Forelimb muscle (tissue), 1 donor: Measurements from ENCODE around the gene CLEC19A. TPM values are rescaled to one million over a fixed set of nuclear protein-coding genes. Genes with fewer than 3 reads are reported as not detected.
"Not testable (repeated sequence)": the region's sequence is repeated elsewhere in the genome, so short reads cannot be mapped to it uniquely, and the experiment has no call there.

Source experiments
- DNase-seq: peaks from one replicate; pipeline ENCODE4 v3.0.0-alpha.2; 2013; ENCODE audit warnings: low read depth
- polyA plus RNA-seq: library from polyadenylated mRNA; unstranded; fragments of 120-200 nt; gene quantifications from one replicate; pipeline ENCODE4 v1.2.1, GENCODE V29; 2013; ENCODE audit not compliant: insufficient read length

CLEC19A gene
- polyA plus RNA-seq, 1 donor = 0.16 TPM

GRCh38 chr16:19286827-19287226, 1.3 kb downstream of the CLEC19A start:
- no peak for DNase-seq

DNA sequence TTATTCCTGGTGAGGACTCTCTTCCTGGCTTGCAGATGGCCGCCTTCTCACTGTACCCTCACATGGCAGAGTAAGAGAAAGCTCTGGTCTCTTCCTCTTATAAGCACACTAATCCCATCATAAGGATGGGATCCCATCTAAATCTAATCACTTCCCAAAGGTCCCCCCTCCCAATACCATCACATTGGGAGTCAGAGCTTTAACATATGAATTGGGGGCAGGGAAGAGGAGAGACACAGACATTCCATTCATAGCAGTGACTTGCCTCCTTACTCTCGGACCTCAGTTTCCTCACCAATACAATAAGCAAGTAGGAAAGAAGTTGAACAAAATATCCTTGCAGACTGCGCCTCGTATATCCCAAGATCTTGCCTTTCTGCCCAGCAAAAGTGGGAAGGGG, 1.7 kb downstream of the CLEC19A start:
- no peak for DNase-seq

- no peak for DNase-seq
Observed at GRCh38 chr16:19288872-19289799, 3.6 kb downstream of the CLEC19A start.

DNA sequence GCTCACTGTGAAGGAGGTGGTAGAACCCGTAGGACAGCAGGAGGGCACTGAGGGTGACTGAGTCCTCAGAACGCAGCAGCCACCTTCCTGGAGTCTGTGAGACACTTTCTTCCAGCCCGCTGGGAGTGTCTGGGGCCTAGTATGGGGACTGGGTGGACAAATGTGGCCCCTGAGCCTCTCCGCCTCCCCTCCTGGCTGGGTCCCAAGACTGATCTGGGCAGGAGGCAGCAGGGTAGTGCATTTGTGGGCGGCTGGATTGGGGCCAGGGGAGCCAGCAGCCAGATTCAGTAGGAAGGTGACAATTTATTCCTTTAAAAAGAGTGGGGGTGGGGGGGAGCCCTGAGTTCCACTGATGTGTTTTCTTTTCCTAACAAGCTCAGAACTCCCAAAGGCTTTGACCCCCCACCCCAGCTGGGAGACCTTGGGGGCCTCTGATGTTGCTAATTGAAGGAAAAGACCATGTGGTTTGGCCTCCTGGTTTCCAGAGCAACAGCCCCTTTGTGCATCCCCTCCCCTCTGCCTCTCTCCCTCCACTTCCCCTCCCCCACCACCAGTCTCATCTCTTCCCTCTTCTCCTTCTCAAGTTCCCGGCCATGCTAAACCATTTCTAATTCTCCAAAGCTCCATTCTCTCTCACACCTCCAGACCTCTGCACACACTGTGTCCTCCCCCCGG, 4.4 kb downstream of the CLEC19A start:
- DNase-seq = no peak

- no peak for DNase-seq
Observed at GRCh38 chr16:19290860-19291259, 5.3 kb downstream of the CLEC19A start.

DNA sequence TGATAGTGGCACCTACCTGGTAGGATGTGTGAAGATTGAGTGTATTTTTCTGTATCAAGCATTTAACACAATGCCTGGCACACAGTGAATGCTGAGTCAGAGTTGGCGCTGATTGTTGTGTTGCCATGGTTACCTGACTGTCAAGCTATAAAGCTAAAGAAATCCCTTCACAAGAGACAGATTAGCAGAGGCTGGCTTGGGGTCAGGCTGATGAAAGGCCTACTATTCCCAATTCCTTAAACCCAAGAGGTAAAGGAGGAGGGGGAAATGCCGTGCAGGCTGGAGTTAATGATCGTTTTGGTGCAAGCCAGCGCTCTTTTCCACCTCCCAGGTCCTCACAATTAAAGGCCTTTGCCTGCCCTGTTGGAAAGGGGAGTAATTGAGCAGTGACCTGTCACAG, 5.9 kb downstream of the CLEC19A start:
- no peak for DNase-seq

GRCh38 chr16:19292186-19292585, 6.7 kb downstream of the CLEC19A start:
- DNase-seq = no peak

DNA sequence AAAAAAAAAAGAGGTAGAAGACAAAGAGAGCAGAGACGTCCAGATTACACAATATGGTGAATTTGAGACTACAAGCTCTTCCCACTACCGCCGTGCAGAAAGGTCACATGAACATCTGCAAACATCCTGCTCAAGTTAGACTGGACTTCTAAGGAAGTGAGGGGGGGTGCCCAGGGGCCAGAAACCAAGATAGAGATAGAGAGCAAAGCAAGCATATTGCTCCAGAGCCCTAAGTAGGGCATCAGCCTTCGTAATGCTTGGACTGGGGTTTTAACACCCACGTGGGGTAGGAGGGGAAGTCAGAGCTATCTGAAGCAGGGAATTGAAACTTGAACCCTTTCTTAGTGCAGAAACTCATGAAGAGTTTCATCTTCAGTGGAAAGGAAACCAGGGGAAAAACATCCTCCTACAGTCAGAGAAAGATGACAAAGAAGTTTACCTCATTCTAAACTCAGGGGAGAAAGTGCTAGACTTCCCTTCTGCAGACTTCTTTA, 8.7 kb downstream of the CLEC19A start:
- DNase-seq = peak; percentile 17

GRCh38 chr16:19295393-19295792, 9.9 kb downstream of the CLEC19A start:
- DNase-seq = no peak

- no peak for DNase-seq
Observed at GRCh38 chr16:19297454-19297853, 11.9 kb downstream of the CLEC19A start.

DNA sequence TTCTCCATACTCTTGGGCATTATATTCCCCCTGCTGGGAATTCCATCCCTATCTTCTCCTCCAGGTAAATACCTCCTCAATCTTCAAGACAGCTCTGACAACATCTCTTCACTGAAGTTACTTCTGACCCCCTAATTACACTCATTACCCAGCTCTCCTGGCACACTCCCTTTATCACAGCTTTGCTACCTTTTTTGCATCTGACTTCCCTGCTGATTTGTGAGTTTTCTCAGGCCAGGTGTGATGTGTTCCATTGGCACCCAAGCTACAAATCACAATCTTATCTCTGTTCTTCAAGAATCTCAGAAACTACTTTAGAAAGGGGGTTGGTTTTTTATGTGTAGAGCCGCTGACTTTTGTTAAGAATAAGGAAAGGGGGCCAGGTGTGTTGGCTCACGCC, 14.0 kb downstream of the CLEC19A start:
- DNase-seq = no peak

GRCh38 chr16:19301931-19302330, 16.4 kb downstream of the CLEC19A start:
- no peak for DNase-seq

DNA sequence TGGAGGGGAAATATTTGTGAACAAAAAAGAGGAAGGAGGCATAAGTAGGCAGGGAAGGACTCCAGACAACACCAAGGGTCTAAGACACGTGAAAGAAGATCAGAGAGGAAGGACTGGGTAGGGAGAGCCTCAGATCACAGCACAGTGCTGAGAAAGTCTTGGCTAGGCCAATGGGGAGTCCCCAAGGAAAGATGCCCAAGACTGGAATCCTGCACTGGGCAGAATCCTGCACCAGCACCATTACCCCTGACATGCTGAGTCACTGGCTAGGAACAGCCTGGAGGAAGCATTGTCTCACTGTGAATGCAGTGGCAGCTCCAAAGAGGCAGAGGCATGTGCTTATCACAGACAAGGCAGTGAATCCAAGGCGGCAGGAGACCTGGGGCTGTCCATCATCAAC, 19.2 kb downstream of the CLEC19A start:
- no peak for DNase-seq

DNA sequence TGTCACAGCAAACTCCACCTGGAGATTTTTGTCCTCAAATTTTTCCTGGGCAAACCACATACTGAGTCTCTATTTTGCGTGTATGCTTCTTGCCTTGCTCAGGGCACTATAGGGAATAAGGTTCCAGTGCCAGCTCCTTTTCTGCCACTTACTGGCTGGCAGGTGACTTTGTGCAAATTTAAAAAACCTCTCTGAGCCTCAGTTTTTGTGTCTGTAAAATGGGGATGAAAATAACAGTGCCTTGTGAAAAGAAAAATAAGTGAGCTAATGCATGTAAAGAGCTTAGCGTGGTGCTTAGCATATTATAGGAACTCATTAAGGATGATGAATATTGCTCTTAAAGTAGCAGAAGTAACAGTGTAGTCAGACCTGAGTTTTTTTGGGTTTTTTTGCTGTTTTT, 19.9 kb downstream of the CLEC19A start:
- DNase-seq = no peak

DNA sequence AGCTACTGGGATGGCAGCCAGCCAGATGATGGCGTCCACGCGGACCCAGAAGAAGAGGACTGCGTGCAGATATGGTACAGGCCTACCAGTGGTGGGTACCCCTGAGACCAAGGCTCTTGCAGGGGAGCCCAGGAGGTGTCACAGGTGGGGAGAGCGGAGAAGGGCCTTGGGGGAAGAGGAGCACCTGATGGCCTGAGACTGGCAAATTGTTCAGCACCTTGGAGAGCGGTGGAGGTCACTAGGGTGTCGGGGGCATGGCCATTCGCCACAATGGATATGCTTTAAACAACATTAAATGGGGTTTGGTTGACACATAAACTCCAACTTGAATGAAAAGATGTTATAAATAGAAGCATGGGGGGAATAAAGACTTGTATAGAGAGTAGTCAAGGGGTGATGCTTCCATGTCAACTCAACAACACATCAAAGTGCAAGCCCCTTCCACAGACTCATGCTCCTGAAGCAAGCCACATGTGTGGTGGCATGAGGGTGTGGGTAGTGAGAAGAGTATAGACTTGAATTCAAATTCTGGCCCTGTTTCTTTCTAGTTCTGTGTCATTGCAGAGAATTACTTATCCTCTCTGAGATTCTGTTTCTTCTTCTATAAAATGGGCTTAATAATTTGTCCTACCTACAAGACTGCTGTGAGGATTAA, 22.2 kb downstream of the CLEC19A start:
- no peak for DNase-seq

- no peak for DNase-seq
Observed at GRCh38 chr16:19308392-19308791, 22.9 kb downstream of the CLEC19A start.

DNA sequence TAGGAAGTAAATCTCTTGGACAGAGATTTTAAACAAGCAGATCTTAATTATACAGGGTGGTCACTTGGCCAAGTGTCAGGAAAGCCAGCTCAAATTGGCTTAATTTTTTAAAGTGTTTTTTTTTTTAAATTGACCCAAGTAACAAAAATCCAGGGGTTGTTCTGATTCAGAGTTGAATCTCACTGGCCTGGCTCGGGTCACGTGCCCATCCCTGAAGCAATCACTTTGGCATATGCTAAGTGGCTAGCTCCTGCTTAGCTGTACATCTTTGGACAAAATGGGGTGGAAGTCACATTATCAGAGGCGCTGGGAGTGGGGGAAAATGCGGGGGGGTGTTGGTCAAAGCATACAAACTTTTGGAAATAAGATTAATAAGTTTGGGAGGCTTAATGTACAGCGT, 23.6 kb downstream of the CLEC19A start:
- no peak for DNase-seq

- DNase-seq = no peak
Observed at GRCh38 chr16:19314718-19315425, 29.3 kb downstream of the CLEC19A start.

GRCh38 chr16:19315889-19316433, 30.4 kb downstream of the CLEC19A start:
- DNase-seq = no peak

- DNase-seq = no peak
Observed at GRCh38 chr16:19316846-19317245, 31.3 kb downstream of the CLEC19A start.

- DNase-seq = not testable (repeated sequence)
Observed at GRCh38 chr16:19321186-19321585, 35.7 kb downstream of the CLEC19A start.
